Measurements from ENCODE around the gene WARS2.

The WARS2 gene

GRCh38 chr1:118982266-118982665, 158.2 kb downstream of the WARS2 start:
- no peak for DNase-seq

GRCh38 chr1:118981436-118981835, 159.0 kb downstream of the WARS2 start:
- no peak for DNase-seq

Measured in activated CD4-positive, alpha-beta T cell treated with anti-CD3 and anti-CD28 coated beads for 48 hours (primary cell).